Measurements from ENCODE around the gene ACOT8. TPM values are rescaled to one million over a fixed set of nuclear protein-coding genes. Genes with fewer than 3 reads are reported as not detected.
"Not testable (repeated sequence)": the region's sequence is repeated elsewhere in the genome, so short reads cannot be mapped to it uniquely, and the experiment has no call there.

ACOT8 gene
- total RNA-seq, 4 donors from 2014 or later: 34.4 to 62.0 (median 44.3) TPM

GRCh38 chr20:45798935-45799642 lies 58.1 kb downstream of the ACOT8 start:
- Histone ChIP-seq H3K36me3 (peaks cover 69% of the 10 kb centered on the region), H3K27me3 (no peaks in the 10 kb centered on the region), H3K4me1 (peaks cover 7% of the 10 kb centered on the region), H3K4me3 (no peak overlapping the region), H3K27ac (no peak overlapping the region), H3K9me3 (no peaks in the 10 kb centered on the region)
- 35% methylated on average over 4 of the region's 4 CpGs for WGBS
- DNase-seq (ENCODE audit: low spot score in 2 of 2): no peak
- TF ChIP-seq CTCF (IDR thresholded peaks at IDR 0.05) (peak; percentile 42 to 62), POLR2AphosphoS5 (IDR thresholded peaks at IDR 0.05) (no peak), EP300 (IDR thresholded peaks at IDR 0.05) (no peak)

GRCh38 chr20:45797955-45798354 lies 59.2 kb downstream of the ACOT8 start:
- H3K9me3 ChIP-seq; H3K4me3 ChIP-seq; DNase-seq (ENCODE audit: low spot score in 2 of 2); H3K27ac ChIP-seq; H3K27me3 ChIP-seq; H3K4me1 ChIP-seq: not testable (repeated sequence)
- 95% methylated on average over 3 of the region's 3 CpGs for WGBS
- H3K36me3 ChIP-seq: peaks cover 61% of the 10 kb centered on the region

GRCh38 chr20:45797510-45797909 lies 59.7 kb downstream of the ACOT8 start:
- Histone ChIP-seq H3K36me3 (peaks cover 57% of the 10 kb centered on the region), H3K4me1 (peaks cover 14% of the 10 kb centered on the region)
- H3K27me3 ChIP-seq; H3K9me3 ChIP-seq; H3K27ac ChIP-seq; H3K4me3 ChIP-seq; DNase-seq (ENCODE audit: low spot score in 2 of 2): not testable (repeated sequence)
- WGBS: no CpG with 5 or more reads among the region's 1 CpG

- H3K4me3 ChIP-seq: no peak overlapping the region
- DNase-seq (ENCODE audit: low spot score in 2 of 2): no peak
- 89% methylated on average over 11 of the region's 11 CpGs for WGBS
- TF ChIP-seq POLR2A (IDR thresholded peaks at IDR 0.05) (no peak), POLR2AphosphoS5 (IDR thresholded peaks at IDR 0.05) (no peak), CTCF (IDR thresholded peaks at IDR 0.05) (no peak), EP300 (IDR thresholded peaks at IDR 0.05) (no peak)
- peaks cover 47% of the 10 kb centered on the region for H3K36me3 ChIP-seq
- no peaks in the 10 kb centered on the region for H3K27me3 ChIP-seq
- H3K27ac ChIP-seq: no peak overlapping the region
- no peaks in the 10 kb centered on the region for H3K9me3 ChIP-seq
- peaks cover 17% of the 10 kb centered on the region for H3K4me1 ChIP-seq
Measured at GRCh38 chr20:45796337-45797065, 60.7 kb downstream of the ACOT8 start.

GRCh38 chr20:45792317-45793118 lies 64.7 kb downstream of the ACOT8 start:
- Histone ChIP-seq H3K27ac (peak overlapping the region; percentile 95), H3K36me3 (peaks cover 34% of the 10 kb centered on the region), H3K27me3 (no peaks in the 10 kb centered on the region), H3K9me3 (no peaks in the 10 kb centered on the region), H3K4me3 (peak overlapping the region; percentile 98), H3K4me1 (peaks cover 18% of the 10 kb centered on the region)
- TF ChIP-seq CTCF (IDR thresholded peaks at IDR 0.05) (no peak), POLR2A (IDR thresholded peaks at IDR 0.05) (no peak), EP300 (IDR thresholded peaks at IDR 0.05) (no peak), POLR2AphosphoS5 (IDR thresholded peaks at IDR 0.05) (no peak)
- DNase-seq (ENCODE audit: low spot score in 2 of 2): peak in 1 of 2 donors; percentile 52
- WGBS: 25% methylated on average over 15 of the region's 19 CpGs

Other genes starting within 250 kb of the ACOT8 start
- gene WFDC10A, start 227.7 kb downstream of the ACOT8 start, total RNA-seq: not detected
- gene WFDC9, start 226.1 kb downstream of the ACOT8 start, total RNA-seq: not detected
- not detected for gene WFDC11, start 187.2 kb downstream of the ACOT8 start, total RNA-seq
- not detected for gene WFDC13, start 155.4 kb downstream of the ACOT8 start, total RNA-seq
- gene WFDC10B, start 152.4 kb downstream of the ACOT8 start, total RNA-seq: not detected
- gene SPINT4, start 135.0 kb downstream of the ACOT8 start, total RNA-seq: not detected
- 10 to 100 TPM in 2 of 4 donors, 1 to 10 TPM in 2; 1.2 to 34.8 (median 17.6) TPM for gene WFDC3, start 65.5 kb downstream of the ACOT8 start, total RNA-seq
- 10 to 100 TPM; 18.7 to 59.6 (median 30.5) TPM for gene DNTTIP1, start 65.4 kb downstream of the ACOT8 start, total RNA-seq
- 10 to 100 TPM in 3 of 4 donors, 1 to 10 TPM in 1; 9.0 to 25.4 (median 20.7) TPM for gene UBE2C, start 44.7 kb downstream of the ACOT8 start, total RNA-seq
- gene TNNC2, start 30.1 kb downstream of the ACOT8 start, total RNA-seq: 1 to 10 TPM in 1 of 4 donors, under 1 TPM in 1, not detected in 2; 0.91 to 1.6 TPM
- 100 to 1,000 TPM; 106 to 161 (median 143) TPM for gene SNX21, start 23.6 kb downstream of the ACOT8 start, total RNA-seq
- gene ZSWIM3, start 222 bp upstream of the ACOT8 start, total RNA-seq: 1 to 10 TPM; 2.1 to 4.6 (median 3.6) TPM
- 10 to 100 TPM in 3 of 4 donors, 1 to 10 TPM in 1; 9.7 to 18.4 (median 15.0) TPM for gene ZSWIM1, start 23.8 kb upstream of the ACOT8 start, total RNA-seq
- 10 to 100 TPM in 1 of 4 donors, 1 to 10 TPM in 2, not detected in 1; 1.9 to 12.9 (median 6.4) TPM for gene SPATA25, start 30.2 kb upstream of the ACOT8 start, total RNA-seq
- gene NEURL2, start 33.8 kb upstream of the ACOT8 start, total RNA-seq: 10 to 100 TPM in 1 of 4 donors, 1 to 10 TPM in 3; 4.2 to 11.5 (median 5.7) TPM
- gene CTSA, start 33.9 kb upstream of the ACOT8 start, total RNA-seq: 100 to 1,000 TPM in 3 of 4 donors, 10 to 100 TPM in 1; 95.5 to 133 (median 120) TPM
- gene PLTP, start 54.8 kb upstream of the ACOT8 start, total RNA-seq: 100 to 1,000 TPM in 1 of 4 donors, 10 to 100 TPM in 3; 49.2 to 138 (median 70.4) TPM
- 10 to 100 TPM; 37.2 to 70.3 (median 42.4) TPM for gene PCIF1, start 77.3 kb upstream of the ACOT8 start, total RNA-seq
- gene ZNF335, start 114.8 kb upstream of the ACOT8 start, total RNA-seq: 10 to 100 TPM; 25.8 to 62.6 (median 35.1) TPM
- 1 to 10 TPM in 2 of 4 donors, under 1 TPM in 2; 0.30 to 1.9 (median 0.96) TPM for gene MMP9, start 151.5 kb upstream of the ACOT8 start, total RNA-seq
- under 1 TPM in 1 of 4 donors, not detected in 3; 0.40 TPM for gene SLC12A5, start 171.8 kb upstream of the ACOT8 start, total RNA-seq
- gene NCOA5, start 232.6 kb upstream of the ACOT8 start, total RNA-seq: 10 to 100 TPM; 23.2 to 30.1 (median 25.2) TPM